Bronchial smooth muscle cell (primary cell): ENCODE measurements around the gene TBX4. TPM values are rescaled to one million over a fixed set of nuclear protein-coding genes. Genes with fewer than 3 reads are reported as not detected.

Experiments used
- total RNA-seq: library from RNA; depleted of rRNA; stranded (reverse); fragments of >200 nt; gene quantifications from 2 replicates; pipeline ENCODE4 v1.2.1, GENCODE V29; 2014

The TBX4 gene
- 0.09 and 0.16 TPM in 2 replicates for total RNA-seq

DNA sequence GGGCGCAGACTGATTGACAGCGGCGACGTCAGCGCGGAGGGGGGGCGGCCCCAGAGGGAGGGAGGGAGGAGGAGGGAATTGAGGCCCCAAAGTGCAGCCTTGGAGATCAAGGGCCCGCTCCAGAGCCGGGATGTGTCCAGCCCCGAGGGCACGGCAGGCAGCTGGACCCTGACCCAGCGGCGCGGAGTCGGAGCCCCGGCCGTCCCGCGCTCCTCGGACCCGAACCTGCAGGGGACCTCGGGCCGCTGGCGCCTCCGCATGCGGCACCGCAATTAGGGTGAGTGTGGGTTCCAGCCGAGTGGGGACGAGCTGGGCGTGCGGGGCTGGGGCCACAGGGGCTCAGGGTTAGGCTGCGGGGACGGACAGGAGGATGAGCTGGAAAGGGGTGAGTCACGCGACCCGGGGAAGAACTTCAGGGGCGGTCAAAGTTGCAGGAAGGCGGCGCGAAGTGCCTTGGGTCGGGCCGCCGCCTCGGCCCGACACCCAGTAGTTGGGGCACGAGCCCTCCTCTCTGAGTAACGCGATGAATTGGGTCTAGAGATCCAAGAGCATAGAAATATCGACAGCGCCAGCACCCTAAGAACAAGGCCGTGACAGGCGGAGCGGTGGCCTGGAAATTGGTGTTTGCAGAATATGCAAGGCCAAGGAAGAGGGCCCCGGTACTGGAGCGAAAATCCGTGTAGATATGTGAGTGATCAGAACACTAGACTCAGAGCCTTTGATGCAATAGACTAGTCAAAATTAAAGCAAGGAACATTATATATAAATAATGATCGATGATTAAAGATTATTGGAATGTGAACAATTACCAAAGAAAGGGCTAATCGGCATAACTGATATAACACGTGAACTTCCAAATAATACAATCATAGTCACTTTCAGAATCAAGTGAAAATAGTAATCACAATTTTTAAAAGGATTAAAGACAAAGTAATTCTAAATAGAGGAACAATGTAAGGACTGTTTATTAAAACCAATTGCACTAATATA lies at the start of gene TBX4:
TSS of gene TBX4 (plus strand) at position 122 of the 990 bp plus-strand sequence. CDS start 4,069 bp downstream, outside the sequence.

Other genes with a start within 250 kb of the TBX4 start
- 26.5 and 31.3 TPM in 2 replicates for gene TBX2, start 52.6 kb upstream of the TBX4 start, total RNA-seq
- gene NACA2, start 138.8 kb downstream of the TBX4 start, total RNA-seq = not detected in 2 replicates